Thyroid gland (tissue), 4 donors: Measurements from ENCODE around the gene EFR3B. TPM values are rescaled to one million over a fixed set of nuclear protein-coding genes. Genes with fewer than 3 reads are reported as not detected.

Source experiments
- DNase-seq, 2 donors: peaks; one replicate each; pipeline ENCODE4 v3.0.0-alpha.2; 2019
- H3K27ac ChIP-seq, 3 donors: fragments of 200-600 bp; sonication (generic); 1 replicate in 2 of 3; 2 replicates in 1 of 3; pipeline ENCODE4 v1.5.1; 2016 to 2019; ENCODE audit warnings: mild to moderate bottlenecking in 1 of 3, moderate library complexity in 1 of 3
- H3K27me3 ChIP-seq: fragments of 200-600 bp; sonication (generic); one replicate; pipeline ENCODE4 v1.5.1; 2019
- H3K36me3 ChIP-seq, 2 donors: fragments of 200-600 bp; sonication (generic); one replicate each; pipeline ENCODE4 v1.5.1; 2016 to 2019
- H3K4me1 ChIP-seq, 2 donors: fragments of 200-600 bp; sonication (generic); one replicate each; pipeline ENCODE4 v1.5.1; 2017 to 2019
- H3K4me3 ChIP-seq, 3 donors: fragments of 200-600 bp; sonication (generic); replicated peaks in 1 of 3; 1 replicate in 2 of 3; 2 replicates in 1 of 3; pipeline ENCODE4 v1.5.1; 2016; ENCODE audit warnings: mild to moderate bottlenecking in 1 of 3
- H3K9me3 ChIP-seq: fragments of 200-600 bp; sonication (generic); one replicate; pipeline ENCODE4 v1.5.1; 2017
- POLR2A ChIP-seq, 2 donors: fragments of 450-650 bp; IDR thresholded peaks; one replicate each; pipeline ENCODE4 v1.6.1; 2017; ENCODE audit warnings: antibody characterized with exemption in 2 of 2, mild to moderate bottlenecking in 2 of 2, moderate library complexity in 1 of 2
- WGBS, 2 donors: methylation state at CpG; one replicate each; pipeline ENCODE4 v1.1.5; 2017; 5-methylcytosine and 5-hydroxymethylcytosine counted together
- intact Hi-C: fragments of 100-400 bp; cut with DNase I; formaldehyde crosslinking; loops from one replicate; pipeline ENCODE4 v1.15.1; 2023
- total RNA-seq, 4 donors: library from RNA; depleted of rRNA; stranded (reverse); fragments of >200 nt; gene quantifications; one replicate each; pipeline ENCODE4 v1.2.3, GENCODE V29; 2016
- TF ChIP-seq, protein P1 (sequence below), 6 experiments: fragments of 200-600 bp in 3 of 6; fragments of 450-650 bp in 3 of 6; sonication (generic) in 3 of 6; IDR thresholded peaks; one replicate each; pipeline ENCODE4 v1.5.1; 2016 to 2019; ENCODE audit warnings: antibody characterized with exemption in 6 of 6, mild to moderate bottlenecking in 2 of 6, inconsistent platforms in 1 of 6, moderate library complexity in 1 of 6

Gene EFR3B
- total RNA-seq, 4 donors from 2014 or later = 17.3 to 21.5 (median 20.0) TPM

DNA sequence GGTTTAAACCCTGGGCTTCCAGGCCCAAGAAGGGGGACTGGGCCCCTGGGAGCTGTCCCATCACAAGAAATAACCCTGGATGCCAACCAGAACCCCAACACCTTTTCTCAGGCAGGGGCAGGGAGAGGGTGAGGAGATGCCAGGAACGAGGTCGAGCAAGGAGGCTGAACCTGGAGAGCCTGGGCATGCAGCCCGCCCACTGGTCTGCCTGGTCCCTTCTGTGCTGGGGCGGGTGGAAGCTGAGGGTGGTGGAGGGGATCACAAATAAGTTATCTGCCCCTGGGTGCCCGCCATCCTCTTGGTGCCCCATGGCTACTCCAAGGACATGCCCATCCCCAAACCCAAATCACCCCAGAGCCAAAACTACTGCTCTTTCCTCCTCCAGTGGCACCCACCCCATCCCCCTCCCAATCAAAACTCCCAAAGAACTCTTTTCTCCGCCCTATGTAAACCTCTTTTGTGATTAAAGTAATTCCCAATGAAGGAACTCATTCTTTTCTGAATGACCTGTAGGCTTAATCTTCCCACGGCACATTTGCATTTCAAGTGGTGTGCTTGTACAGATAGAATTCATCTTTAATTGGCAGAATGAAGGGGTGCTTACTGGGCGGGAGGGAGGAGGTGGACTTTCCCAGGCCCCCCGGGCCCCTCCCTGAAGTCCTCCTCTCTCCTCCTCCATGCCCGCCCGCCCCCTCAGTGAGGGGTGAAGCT is 47.9 kb downstream of the EFR3B start:
- WGBS, 2 donors = 58 to 72% methylated on average over 9 to 10 of the region's 11 CpGs
- intact Hi-C loops = no loop called here
- peak in 1 of 2 donors; percentile 32 for DNase-seq
- Histone ChIP-seq H3K27me3 (no peaks in the 10 kb centered on the region), H3K4me3 (no peak overlapping the region), H3K4me1 (peaks cover 13 to 26% of the 10 kb centered on the region in 2 donors), H3K27ac (peak overlapping the region in 2 of 3 donors; percentile 69 to 72), H3K36me3 (peaks cover 0 to 6% of the 10 kb centered on the region in 2 donors), H3K9me3 (no peaks in the 10 kb centered on the region)
- TF ChIP-seq POLR2A (IDR thresholded peaks at IDR 0.05) = no peak
- TF ChIP-seq, protein P1, sequence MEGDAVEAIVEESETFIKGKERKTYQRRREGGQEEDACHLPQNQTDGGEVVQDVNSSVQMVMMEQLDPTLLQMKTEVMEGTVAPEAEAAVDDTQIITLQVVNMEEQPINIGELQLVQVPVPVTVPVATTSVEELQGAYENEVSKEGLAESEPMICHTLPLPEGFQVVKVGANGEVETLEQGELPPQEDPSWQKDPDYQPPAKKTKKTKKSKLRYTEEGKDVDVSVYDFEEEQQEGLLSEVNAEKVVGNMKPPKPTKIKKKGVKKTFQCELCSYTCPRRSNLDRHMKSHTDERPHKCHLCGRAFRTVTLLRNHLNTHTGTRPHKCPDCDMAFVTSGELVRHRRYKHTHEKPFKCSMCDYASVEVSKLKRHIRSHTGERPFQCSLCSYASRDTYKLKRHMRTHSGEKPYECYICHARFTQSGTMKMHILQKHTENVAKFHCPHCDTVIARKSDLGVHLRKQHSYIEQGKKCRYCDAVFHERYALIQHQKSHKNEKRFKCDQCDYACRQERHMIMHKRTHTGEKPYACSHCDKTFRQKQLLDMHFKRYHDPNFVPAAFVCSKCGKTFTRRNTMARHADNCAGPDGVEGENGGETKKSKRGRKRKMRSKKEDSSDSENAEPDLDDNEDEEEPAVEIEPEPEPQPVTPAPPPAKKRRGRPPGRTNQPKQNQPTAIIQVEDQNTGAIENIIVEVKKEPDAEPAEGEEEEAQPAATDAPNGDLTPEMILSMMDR (IDR thresholded peaks at IDR 0.05) = no peak

DNA sequence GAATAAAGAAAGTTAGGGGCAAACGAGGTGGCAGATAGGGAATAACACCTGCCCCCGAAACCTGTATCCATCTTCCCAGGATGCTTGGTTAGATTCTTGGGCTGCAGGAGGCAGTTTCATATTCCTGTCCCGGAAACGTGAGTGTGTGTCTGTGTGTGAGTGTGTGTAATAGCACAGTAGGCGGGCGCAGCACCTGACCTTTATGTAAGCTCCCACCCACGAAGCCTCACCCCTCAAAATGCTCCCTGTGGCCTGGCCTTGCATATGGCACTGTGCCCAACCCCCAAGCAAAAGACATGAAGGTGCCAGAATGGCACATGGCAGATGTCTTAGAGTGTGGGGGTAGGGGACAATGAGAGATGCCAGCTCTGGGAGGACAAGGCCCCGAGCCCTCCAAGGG is 48.9 kb downstream of the EFR3B start:
- intact Hi-C loops = no loop called here

DNA sequence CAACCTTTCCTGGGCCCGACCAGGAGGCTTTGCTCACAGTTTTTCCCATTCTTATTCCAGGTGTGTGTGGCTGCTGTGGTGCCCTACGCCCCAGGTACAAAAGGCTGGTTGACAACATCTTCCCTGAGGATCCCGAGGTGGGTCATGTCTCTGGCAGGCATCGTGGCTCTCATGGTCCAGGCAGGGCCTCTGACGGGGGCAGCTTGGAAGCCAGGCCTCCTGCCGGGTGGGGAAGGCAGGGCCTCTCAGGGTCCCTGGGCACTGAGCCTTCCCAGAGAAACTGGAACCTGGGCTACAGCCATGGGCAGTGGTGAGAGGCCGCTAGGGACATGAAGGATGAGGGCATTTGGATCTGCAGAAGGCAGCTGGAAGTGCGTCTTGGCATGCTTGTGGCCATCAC is 49.4 kb downstream of the EFR3B start:
- TF ChIP-seq, protein P1 (IDR thresholded peaks at IDR 0.05) = no peak
- no peak for TF ChIP-seq POLR2A (IDR thresholded peaks at IDR 0.05)
- H3K9me3 ChIP-seq = no peaks in the 10 kb centered on the region
- 87% methylated on average over 6 to 8 of the region's 8 CpGs for WGBS, 2 donors
- intact Hi-C loops = no loop called here
- DNase-seq = no peak
- peaks cover 13 to 26% of the 10 kb centered on the region in 2 donors for H3K4me1 ChIP-seq
- no peak overlapping the region for H3K4me3 ChIP-seq
- H3K27me3 ChIP-seq = no peaks in the 10 kb centered on the region
- H3K36me3 ChIP-seq = peaks cover 0 to 6% of the 10 kb centered on the region in 2 donors
- H3K27ac ChIP-seq = peak overlapping the region in 1 of 3 donors; percentile 30

More for the DNA sequence above, 48.9 kb downstream of the EFR3B start:
- Histone ChIP-seq H3K36me3 (peaks cover 0 to 6% of the 10 kb centered on the region in 2 donors), H3K27me3 (no peaks in the 10 kb centered on the region), H3K27ac (peak overlapping the region in 1 of 3 donors; percentile 30), H3K9me3 (no peaks in the 10 kb centered on the region), H3K4me1 (peaks cover 13 to 26% of the 10 kb centered on the region in 2 donors), H3K4me3 (no peak overlapping the region)
- 90 to 94% methylated on average over 8 of the region's 8 CpGs for WGBS, 2 donors
- no peak for DNase-seq
- TF ChIP-seq, protein P1 (IDR thresholded peaks at IDR 0.05) = no peak
- no peak for TF ChIP-seq POLR2A (IDR thresholded peaks at IDR 0.05)

DNA sequence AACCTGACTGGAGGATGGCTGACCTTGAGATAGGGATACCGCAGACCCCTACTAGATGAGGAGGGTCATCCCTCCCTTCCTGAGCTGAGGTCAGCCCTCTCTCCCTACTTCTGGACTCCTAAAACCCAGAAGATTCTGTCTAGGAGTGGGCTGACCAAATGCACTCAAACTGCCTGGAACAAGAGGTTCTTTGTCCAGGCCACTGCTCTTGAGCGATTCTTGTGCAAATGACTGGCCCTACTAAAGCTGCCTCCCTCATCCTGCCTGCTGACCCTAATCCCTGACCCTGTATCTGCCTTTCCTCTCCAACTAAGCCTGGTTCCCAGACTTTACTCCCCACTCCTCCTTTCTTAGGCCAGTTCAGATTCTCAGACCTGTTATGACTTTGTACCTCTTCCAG is 56.2 kb downstream of the EFR3B start:
- H3K4me3 ChIP-seq = no peak overlapping the region
- DNase-seq = peak; percentile 62 to 72
- no peaks in the 10 kb centered on the region for H3K27me3 ChIP-seq
- 67 to 79% methylated on average over 2 of the region's 2 CpGs for WGBS, 2 donors
- intact Hi-C loops = no loop called here
- H3K36me3 ChIP-seq = peaks cover 0 to 6% of the 10 kb centered on the region in 2 donors
- TF ChIP-seq, protein P1 (IDR thresholded peaks at IDR 0.05) = no peak
- TF ChIP-seq POLR2A (IDR thresholded peaks at IDR 0.05) = peak in 1 of 2 donors; percentile 5
- no peaks in the 10 kb centered on the region for H3K9me3 ChIP-seq
- peaks cover 16 to 21% of the 10 kb centered on the region in 2 donors for H3K4me1 ChIP-seq
- H3K27ac ChIP-seq = peak overlapping the region; percentile 23 to 82 (median 77)
